Left kidney (tissue), 2 donors: ENCODE data around the gene PSMC3IP. TPM values are rescaled to one million over a fixed set of nuclear protein-coding genes. Genes with fewer than 3 reads are reported as not detected.
"Not testable (repeated sequence)": the region's sequence is repeated elsewhere in the genome, so short reads cannot be mapped to it uniquely, and the experiment has no call there.

Experiments
- DNase-seq: peaks from one replicate; pipeline ENCODE4 v3.0.0-alpha.2; 2013
- polyA plus RNA-seq: library from polyadenylated mRNA; unstranded; fragments of 120-200 nt; gene quantifications from one replicate; pipeline ENCODE4 v1.2.1, GENCODE V29; 2013; ENCODE audit not compliant: insufficient read length

PSMC3IP gene
- polyA plus RNA-seq, 1 donor, result 25.0 TPM

DNA sequence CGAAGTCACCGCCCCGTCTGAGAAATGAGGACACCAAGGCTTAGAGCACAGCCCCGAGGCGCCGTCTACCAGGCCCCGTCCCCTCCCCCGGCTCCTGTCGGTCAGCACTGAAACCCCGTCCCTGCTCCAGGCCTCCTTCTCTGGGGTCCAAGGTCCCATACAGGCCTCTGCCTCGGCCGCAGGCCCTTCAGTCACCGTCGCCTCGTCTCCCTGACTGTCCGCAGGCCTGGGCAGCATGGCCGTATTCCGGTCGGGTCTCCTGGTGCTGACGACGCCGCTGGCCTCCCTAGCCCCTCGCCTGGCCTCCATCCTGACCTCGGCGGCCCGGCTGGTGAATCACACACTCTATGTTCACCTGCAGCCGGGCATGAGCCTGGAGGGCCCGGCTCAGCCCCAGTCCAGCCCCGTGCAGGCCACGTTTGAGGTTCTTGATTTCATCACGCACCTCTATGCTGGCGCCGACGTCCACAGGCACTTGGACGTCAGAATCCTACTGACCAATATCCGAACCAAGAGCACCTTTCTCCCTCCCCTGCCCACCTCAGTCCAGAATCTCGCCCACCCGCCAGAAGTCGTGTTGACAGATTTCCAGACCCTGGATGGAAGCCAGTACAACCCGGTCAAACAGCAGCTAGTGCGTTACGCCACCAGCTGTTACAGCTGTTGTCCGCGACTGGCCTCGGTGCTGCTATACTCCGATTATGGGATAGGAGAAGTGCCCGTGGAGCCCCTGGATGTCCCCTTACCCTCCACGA is 15.0 kb downstream of the PSMC3IP start:
- no peak for DNase-seq

DNA sequence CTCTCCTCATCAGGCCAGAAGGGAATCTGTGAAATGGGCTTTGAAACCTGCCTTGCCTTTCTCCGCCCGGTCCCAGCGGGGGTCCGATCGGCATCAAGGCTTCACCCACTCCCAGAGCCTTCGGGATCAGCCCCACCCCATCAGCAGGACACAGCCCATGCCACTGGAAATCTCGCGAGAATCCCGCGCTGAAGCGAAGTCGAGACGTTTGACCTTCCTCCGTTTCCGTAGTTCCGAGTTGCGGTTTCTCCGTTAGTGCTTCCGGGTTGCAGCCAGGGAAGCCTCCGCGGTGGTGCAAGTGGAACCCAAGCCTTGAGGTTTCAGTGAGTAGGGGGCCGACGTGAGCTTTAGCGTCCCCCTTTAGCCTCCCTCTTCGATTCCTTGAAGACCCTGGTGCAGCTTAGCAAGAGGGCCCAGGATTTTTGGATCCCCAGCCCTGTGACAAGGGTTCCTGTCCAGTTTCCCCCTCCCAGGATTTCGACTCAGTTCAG is 15.6 kb downstream of the PSMC3IP start, which contains the start of gene COASY:
Gene COASY, plus strand, starts transcription at position 252 of the 491 bp plus-strand sequence. CDS start 475 bp downstream, outside the sequence.
- peak; percentile 97 for DNase-seq

DNA sequence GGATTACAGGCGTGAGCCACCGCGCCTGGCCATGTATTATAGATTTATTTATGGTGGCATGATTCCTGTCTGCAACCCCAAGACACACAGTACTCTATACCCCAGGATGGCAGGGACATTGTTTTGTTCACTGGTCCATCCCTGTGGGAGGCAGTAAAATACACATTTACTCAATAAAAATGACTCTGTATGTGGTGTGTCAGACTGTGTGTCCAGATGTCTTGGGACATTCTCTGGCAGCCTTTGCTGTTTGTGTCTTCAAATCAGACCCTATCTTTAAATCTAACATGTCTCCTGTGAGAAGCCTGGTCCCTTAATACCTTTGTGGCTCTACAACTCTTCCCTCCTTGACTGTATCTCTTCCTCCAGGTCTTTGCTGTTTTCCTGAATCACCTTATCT is 17.3 kb downstream of the PSMC3IP start:
- DNase-seq, result no peak

DNA sequence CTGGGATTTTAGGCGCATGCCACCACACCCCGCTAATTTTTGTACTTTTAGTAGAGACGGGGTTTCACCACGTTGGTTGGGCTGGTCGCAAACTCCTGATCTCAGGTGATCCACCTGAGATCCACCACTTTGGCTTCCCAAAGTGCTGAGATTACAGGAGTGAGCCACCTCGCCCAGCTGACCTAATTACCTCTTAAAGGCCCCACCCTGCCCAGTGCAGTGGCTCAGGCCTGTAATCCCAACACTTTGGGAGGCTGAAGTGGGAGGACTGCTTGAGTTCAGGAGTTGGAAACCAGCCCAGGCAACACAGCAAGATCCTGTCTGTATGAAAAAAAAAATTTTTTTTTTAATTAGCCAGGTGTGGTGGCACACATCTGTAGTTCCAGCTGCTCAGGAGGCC is 18.5 kb downstream of the PSMC3IP start:
- DNase-seq, result no peak

DNA sequence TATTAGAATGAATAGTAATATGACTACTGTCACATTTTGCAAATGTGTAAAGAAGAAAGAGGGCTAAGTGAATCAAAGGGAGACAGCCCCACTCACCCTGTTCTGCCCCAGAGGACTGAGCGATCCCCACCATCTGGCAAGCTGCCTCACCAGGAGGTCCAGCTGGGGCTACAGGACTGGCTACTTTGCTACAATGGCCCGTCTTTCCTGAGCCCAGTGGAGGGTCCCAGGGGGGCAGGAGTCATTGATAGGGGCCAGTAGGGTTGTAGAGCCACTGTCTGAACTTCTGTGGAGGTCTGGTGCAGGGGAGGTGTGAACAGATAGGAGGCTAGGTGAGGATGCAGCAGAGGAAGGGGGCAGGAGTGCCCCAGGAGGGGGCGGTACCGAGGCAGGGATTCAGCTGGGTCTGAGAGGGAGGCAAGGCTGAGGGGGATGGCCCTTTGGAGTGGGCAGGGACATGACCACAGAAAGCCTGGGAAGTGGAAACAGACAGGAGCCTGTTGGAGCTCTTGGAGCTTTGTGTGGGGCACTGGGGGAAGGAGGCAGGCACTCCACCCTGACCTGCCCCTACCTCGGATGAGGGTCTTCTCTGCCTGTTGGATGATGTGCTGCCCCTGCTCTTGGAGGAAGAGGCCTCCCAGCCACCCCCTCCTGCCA is 21.4 kb downstream of the PSMC3IP start:
- not testable (repeated sequence) for DNase-seq

DNA sequence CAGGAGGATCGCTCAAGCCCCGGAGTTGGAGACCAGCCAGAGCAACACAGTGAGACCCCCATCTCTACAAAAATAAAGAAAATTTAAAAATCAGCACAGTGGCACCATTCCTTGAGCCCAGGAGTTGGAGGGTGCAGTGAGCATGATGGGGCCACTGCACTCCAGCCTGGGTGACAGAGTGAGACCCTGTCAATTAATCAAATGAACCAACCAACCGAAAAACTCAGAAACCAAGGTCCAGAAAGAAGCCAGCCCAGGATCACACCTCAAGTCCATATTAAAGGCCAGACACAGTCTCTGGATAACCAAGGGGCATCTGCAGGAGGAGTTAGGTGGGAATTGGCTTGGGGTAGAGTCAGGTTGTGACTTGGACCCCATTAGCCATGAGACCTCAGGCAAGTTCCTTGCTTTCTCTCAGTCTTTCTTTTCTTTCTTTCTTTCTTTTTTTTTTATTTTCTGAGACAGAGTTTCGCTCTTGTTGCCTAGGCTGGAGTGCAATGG is 22.4 kb downstream of the PSMC3IP start:
- no peak for DNase-seq

DNA sequence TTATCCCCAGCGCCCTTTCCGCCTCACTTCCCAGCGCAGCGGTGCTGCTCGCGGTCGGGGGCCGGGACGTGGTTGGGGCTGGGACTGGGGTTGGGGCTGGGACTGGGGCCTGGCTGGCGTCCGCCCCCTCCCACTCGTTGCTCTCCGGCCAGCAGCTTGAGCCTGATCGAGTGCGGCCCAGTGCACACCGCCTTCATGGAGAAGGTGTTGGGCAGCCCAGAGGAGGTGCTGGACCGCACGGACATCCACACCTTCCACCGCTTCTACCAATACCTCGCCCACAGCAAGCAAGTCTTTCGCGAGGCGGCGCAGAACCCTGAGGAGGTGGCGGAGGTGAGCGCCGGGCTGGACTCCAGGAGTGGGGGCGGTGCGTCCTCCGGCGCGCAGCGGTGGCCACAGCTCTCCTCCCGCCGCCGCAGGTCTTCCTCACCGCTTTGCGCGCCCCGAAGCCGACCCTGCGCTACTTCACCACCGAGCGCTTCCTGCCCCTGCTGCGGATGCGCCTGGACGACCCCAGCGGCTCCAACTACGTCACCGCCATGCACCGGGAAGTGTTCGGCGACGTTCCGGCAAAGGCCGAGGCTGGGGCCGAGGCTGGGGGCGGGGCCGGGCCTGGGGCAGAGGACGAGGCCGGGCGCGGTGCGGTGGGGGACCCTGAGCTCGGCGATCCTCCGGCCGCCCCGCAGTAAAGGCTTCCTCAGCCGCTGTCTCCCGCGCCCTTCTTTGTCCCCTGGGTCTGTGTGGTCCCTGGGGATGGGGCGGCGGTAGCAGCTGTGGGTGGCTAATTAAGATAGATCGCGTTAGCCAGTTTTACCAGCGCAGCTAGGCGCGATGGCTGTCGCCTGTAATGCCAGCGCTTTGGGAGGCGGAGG is 23.0 kb downstream of the PSMC3IP start:
- DNase-seq, result peak; percentile 89

DNA sequence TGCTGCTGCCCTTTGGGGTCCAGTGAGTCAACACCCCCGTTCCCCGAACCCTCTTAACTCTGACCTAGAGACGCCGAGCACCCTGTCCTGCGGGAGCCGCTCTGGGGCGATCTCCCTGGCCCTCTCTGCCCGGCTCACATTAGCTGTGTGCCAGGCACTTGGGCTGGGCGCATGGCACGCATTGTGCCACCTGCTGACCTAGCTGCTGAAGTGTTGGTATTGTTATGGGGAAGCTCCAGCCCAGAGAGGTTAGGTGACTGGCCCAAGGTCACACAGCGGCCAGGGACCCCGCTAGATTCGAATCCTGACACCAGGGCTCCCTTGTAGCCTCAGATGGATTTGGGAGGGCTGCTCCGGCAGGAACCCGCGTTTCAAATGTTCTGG is 23.7 kb downstream of the PSMC3IP start:
- DNase-seq, result no peak

DNA sequence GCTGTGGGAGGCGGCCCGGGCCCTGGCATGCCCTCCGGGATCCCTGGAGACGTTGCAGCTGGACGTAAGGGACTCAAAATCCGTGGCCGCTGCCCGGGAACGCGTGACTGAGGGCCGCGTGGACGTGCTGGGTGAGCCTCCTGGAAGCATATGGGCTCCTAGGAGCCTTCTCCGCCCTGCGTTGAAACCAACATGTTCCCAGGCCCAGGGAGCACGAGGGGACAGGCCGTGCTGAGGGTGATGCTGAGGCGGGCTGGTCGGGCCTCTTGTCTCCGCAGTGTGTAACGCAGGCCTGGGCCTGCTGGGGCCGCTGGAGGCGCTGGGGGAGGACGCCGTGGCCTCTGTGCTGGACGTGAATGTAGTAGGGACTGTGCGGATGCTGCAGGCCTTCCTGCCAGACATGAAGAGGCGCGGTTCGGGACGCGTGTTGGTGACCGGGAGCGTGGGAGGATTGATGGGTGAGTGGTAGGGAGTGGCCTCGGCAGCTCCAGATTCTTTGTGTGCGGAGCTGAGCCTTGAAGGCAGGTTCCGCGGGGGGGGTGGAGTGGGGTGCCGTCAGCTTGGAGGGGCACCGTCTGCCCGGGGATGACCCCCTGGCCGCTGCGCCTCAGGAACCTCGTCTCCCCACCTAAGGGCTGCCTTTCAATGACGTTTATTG is 24.2 kb downstream of the PSMC3IP start:
- DNase-seq, result no peak

DNA sequence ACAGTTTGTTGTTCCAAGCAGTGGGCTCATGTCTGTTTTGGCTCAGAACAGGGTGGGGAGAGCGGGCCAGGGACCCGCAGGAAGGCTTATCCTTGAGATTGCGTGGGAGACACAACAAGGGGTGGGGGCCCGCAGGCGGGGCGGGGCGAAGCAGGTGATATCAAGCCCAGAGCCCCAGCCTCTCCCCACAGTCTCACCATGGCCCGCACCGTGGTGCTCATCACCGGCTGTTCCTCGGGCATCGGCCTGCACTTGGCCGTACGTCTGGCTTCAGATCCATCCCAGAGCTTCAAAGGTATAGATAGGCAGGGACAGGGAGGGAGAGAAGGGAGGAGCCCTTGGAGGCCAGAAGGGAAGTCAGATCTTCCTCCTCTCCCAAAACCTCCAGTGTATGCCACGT is 24.8 kb downstream of the PSMC3IP start, which contains the start of gene HSD17B1:
Gene HSD17B1, plus strand, starts transcription at position 188 of the 400 bp plus-strand sequence. Its CDS starts 11 bp downstream, at position 199.
- not testable (repeated sequence) for DNase-seq

DNA sequence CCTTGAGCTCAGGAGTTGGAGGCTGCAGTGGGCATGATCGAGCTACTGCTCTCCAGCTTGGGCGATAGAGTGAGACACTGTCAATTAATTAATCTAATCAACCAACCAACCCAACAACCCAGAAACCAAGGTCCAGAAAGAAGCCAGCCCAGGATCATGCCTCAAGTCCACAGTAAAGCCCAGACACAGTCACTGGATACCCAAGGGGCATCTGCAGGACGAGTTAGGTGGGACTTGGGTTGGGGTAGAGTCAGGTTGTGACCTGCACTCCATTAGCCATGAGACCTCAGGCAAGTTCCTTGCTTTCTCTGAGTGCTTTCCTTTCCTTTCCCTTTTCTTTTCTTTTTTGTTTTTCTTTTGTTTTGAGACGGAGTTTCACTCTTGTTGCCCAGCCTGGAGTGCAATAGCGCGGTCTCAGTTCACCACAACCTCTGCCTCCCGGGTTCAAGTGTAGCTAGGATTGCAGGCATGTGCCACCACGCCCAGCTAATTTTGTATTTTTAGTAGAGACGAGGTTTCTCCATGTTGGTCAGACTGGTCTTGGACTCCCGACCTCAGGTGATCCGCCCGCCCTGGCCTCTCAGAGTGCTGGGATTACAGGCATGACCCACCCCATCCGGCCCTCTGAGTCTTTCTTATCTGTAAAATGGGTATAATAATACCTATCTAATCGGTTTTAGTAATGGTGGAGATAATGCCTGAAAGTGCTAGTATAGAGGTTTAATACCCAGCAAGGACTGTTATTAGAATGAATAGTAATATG is 28.4 kb downstream of the PSMC3IP start:
- no peak for DNase-seq

DNA sequence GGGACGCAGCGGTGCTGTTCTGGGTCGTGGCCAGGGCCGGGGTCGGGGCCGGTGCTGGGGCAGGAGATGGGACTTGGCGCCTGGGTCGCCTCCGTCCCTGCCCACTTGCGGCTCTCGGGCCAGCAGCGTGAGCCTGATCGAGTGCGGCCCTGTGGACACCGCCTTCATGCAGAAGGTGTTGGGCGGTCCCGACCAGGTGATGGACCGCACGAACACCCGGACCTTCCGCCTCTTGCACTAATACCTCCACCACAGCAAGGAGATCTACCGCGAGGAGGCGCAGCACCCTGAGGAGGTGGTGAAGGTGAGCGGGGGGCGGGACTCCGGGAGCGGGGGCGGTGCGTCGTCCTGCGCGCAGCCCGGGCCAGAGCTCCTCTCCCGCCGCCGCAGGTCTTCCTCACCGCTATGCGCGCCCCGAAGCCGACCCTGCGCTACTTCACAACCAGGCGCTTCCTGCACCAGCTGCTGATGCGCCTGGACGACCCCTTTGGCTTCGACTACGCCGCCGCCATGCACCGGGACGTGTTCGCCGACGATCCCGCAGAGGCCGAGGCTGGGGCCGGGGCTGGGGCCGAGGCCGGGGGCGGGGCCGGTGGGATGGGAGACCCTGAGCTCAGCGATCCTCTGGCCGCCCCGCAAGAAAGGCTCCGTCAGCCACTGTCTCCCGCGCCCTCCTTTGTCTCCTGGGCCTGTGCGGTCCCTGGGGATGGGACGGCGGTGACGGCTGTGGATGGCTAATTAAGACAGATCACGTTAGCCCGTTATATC is 29.3 kb downstream of the PSMC3IP start:
- peak; percentile 72 for DNase-seq

DNA sequence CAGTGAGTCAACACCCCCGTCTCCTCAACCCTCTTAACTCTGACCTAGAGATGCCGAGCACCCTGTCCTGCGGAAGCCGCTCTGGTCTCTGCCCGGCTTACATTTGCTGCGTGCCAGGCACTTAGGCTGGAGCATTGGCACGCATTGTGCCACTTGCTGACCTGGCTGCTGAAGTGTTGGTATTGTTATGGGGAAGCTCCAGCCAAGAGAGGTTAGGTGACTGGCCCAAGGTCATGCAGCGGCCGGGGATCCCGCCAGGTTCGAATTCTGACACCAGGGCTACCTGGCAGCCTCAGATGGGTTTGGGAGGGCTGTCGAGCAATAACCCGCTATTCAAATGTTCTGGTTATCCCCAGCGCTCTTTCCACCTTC is 29.8 kb downstream of the PSMC3IP start:
- DNase-seq, result no peak

DNA sequence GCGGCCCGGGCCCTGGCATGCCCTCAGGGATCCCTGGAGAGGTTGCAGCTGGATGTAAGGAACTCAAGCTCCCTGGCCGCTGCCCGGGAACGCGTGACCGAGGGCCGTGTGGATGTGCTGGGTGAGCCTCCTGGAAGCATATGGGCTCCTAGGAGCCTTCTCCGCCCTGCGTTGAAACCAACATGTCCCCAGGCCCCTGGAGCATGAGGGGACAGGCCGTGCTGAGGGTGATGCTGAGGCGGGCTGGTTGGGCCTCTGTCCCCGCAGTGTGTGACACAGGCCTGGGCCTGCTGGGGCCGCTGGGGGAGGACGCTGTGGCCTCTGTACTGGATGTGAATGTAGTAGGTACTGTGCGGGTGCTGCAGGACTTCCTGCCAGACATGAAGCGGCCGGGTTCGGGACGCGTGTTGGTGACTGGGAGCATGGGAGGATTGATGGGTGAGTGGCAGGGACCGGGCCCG is 30.5 kb downstream of the PSMC3IP start:
- no peak for DNase-seq

DNA sequence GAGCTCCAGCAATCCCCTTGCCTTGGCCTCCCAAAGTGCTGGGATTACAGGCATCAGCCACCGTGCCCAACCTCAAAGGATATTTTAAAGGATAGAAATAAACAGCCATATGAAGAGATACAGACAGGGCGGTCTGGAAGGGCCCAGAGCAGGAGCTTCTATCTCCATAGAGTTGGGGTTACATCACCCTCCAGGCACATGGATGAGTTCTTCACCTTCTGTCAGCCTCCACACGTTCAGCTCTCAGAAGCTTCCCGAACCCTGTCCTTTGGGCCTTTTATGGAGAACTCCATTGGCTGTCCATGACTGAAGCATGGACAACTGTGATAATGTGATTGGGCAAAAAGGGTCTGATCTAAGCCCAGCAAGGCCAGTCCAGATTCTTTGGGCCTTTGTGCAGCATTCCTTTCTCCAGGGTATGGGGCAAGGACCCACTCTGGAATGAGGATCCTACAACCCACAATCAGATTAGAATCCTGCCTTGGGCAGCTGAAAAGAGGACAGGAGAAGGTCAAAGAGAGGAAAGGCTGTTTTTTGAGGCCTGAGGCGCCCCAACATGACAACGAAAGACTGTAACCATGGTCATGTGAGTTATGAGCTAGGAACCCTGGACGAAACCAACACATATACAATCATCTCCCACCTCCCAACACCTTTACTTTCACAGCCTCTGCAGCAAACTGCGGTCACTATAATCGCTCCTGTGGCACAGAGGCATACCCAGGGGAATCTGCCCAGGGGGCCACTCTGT is 31.6 kb downstream of the PSMC3IP start:
- DNase-seq, result not testable (repeated sequence)

DNA sequence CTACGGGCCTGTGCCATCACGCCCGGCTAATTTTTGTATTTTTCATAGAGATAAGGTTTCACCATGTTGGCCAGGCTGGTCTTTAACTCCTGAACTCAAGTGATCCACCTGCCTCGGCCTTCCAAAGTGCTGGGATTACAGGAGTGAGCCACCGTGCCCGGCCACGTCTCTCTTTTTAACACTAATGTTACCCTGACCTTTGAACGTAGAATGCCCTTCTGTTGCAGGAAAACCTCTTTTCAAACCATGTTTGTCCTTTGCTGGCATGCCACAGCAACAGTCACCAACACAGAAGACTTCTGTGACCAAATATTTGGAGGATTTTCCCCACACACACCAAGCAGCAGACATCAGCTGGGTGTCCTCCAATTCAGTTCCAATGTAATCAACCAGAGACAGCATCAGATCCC is 32.6 kb downstream of the PSMC3IP start:
- DNase-seq, result no peak

DNA sequence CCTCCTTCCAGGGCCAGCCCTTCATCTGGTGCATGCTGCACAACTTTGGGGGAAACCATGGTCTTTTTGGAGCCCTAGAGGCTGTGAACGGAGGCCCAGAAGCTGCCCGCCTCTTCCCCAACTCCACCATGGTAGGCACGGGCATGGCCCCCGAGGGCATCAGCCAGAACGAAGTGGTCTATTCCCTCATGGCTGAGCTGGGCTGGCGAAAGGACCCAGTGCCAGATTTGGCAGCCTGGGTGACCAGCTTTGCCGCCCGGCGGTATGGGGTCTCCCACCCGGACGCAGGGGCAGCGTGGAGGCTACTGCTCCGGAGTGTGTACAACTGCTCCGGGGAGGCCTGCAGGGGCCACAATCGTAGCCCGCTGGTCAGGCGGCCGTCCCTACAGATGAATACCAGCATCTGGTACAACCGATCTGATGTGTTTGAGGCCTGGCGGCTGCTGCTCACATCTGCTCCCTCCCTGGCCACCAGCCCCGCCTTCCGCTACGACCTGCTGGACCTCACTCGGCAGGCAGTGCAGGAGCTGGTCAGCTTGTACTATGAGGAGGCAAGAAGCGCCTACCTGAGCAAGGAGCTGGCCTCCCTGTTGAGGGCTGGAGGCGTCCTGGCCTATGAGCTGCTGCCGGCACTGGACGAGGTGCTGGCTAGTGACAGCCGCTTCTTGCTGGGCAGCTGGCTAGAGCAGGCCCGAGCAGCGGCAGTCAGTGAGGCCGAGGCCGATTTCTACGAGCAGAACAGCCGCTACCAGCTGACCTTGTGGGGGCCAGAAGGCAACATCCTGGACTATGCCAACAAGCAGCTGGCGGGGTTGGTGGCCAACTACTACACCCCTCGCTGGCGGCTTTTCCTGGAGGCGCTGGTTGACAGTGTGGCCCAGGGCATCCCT is 34.1 kb downstream of the PSMC3IP start:
- DNase-seq, result no peak
